ENCODE results near the gene TOPAZ1.

GRCh38 chr3:44237161-44237560, 4.5 kb upstream of the TOPAZ1 start:
- TF ChIP-seq EZH2 (IDR thresholded peaks at IDR 0.05; ENCODE audit: borderline replicate concordance): no peak
- TF ChIP-seq, protein P1, sequence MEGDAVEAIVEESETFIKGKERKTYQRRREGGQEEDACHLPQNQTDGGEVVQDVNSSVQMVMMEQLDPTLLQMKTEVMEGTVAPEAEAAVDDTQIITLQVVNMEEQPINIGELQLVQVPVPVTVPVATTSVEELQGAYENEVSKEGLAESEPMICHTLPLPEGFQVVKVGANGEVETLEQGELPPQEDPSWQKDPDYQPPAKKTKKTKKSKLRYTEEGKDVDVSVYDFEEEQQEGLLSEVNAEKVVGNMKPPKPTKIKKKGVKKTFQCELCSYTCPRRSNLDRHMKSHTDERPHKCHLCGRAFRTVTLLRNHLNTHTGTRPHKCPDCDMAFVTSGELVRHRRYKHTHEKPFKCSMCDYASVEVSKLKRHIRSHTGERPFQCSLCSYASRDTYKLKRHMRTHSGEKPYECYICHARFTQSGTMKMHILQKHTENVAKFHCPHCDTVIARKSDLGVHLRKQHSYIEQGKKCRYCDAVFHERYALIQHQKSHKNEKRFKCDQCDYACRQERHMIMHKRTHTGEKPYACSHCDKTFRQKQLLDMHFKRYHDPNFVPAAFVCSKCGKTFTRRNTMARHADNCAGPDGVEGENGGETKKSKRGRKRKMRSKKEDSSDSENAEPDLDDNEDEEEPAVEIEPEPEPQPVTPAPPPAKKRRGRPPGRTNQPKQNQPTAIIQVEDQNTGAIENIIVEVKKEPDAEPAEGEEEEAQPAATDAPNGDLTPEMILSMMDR (IDR thresholded peaks at IDR 0.05; ENCODE audit: poor library complexity): no peak

Measured in hepatocyte (in vitro differentiated cells).